Hematopoietic multipotent progenitor cell treated with erythropoietin and hydrocortisone succinate and interleukin-3 and kit ligand, for 4 days (in vitro differentiated cells): Measurements from ENCODE around the gene GLRA3.
"Not testable (repeated sequence)": the region's sequence is repeated elsewhere in the genome, so short reads cannot be mapped to it uniquely, and the experiment has no call there.

Experiments used
- DNase-seq: peaks from one replicate; pipeline ENCODE4 v3.0.0-alpha.2; 2015

The GLRA3 gene

GRCh38 chr4:174650711-174651355 lies 178.2 kb downstream of the GLRA3 start:
- DNase-seq, result no peak

DNA sequence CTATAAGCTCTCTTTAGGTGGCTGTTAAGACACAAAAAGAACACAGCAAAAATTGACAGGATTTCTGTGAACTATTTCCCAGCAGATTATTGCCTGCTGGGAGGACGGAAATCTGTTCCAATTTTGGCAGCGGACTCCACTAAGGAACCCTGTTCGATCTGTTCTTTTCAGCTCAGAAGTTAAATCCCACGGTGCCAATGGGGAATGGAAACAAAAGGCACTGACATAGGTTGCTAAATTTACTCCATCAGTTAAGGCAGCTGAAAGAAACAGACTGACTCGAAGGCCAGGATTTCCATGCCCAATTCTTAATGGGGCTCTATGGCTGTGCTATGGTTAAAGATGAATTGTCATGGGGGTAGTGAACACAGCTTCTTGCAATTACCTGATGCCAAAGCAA lies 180.2 kb downstream of the GLRA3 start:
- DNase-seq, result no peak

- no peak for DNase-seq
Measured at GRCh38 chr4:174646326-174646725, 182.7 kb downstream of the GLRA3 start.

DNA sequence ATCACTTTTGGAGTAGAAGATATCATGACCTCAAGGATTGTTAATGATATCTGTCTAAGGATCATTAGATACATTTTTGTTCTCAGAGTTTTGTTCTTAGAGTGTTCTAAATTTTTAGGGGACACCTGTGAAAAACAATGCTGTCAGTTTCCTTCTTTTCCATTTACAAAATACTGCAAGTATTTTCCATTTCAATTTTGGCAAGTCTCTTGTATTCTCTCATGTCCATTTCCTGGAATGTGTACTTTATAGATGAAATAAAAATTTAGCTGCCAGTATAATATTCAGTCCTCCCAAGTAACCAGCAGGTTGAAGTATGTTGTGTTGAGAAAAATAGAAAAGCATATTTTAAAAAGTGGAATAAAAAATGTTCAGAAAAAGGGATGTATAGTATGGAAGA lies 188.9 kb downstream of the GLRA3 start:
- no peak for DNase-seq

GRCh38 chr4:174635732-174636131 lies 193.3 kb downstream of the GLRA3 start:
- DNase-seq, result no peak

DNA sequence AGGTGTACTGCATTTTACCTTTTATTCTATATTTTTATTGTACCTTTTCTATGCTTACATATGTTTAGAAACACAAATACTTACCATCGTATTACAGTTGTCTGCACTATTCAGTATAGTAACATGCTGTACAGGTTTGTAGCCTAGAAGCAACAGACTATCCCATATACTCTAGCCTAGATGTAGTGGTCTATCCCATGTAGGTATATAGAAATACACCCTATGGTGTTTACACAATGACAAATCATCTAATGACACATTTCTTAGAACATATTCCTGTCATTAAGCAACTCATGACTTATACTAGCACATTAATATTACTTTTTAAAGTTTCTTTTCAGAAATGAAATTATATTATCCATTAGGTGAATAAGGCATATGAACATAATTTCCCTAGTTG lies 195.6 kb downstream of the GLRA3 start:
- DNase-seq, result no peak

DNA sequence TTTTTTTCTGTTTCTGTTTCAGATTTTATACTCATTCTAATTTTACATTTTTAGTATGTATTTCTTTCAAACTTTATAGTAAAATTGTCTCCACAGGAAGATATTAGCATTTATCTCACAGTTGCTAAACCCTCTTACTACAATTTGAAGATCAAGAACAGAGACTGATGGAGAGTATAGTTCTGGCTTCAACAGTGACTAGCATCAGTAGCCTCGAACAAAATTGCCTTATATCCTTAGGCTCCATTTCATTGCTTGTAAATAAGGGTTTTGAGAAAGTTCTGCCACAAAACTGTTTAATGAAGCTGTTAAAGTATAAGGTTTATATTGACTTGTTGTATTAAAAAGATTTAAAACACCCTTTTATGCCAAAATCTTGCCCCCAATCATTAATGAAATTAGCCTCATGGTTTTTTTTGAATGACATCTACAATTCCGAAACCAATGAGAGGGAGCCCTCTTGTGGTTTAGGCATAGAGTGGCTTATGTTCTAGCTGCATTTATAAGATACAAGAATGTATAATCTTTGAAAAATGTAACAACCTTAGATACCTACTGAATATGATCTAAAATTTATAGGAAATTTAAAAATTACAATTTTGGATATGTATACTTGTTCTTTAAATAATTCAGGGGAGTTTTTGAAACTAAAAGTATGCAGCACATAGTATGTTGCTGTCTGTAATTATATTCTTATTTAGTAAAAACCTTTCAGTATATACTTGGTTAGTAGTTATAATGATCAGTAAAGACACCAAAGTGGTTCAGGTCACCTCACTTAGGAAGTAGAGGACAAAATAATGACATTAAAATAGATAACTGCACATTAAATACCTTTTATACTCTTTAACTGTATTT lies 196.9 kb downstream of the GLRA3 start:
- DNase-seq, result peak; percentile 84

DNA sequence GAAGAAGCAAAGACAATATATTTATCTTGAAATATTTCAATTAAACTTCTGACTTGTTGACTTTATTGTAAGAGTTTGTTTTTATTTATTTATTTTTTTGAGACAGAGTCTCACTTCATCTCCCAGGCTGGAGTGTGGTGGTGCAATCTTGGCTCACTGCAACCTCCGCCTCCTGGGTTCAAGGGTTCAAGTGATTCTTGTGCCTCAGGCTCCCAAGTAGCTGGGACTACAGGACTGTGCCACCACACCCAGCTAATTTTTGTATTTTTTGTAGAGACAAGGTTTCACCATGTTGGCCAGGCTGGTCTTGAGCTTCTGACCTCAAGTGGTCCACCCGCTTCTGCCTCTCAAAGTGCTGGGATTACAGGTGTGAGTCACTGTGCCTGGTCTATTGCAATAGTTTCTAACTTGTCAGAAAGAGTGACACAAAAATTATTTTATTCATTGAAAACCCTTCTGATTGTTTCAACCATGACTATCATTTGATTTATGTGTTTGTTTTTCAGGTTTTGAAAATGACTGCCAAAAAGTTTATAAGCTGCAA lies 199.1 kb downstream of the GLRA3 start:
- not testable (repeated sequence) for DNase-seq

GRCh38 chr4:174629265-174629664 lies 199.8 kb downstream of the GLRA3 start:
- DNase-seq, result no peak

GRCh38 chr4:174628191-174628590 lies 200.9 kb downstream of the GLRA3 start:
- DNase-seq, result no peak

GRCh38 chr4:174627473-174627872 lies 201.6 kb downstream of the GLRA3 start:
- DNase-seq, result no peak

DNA sequence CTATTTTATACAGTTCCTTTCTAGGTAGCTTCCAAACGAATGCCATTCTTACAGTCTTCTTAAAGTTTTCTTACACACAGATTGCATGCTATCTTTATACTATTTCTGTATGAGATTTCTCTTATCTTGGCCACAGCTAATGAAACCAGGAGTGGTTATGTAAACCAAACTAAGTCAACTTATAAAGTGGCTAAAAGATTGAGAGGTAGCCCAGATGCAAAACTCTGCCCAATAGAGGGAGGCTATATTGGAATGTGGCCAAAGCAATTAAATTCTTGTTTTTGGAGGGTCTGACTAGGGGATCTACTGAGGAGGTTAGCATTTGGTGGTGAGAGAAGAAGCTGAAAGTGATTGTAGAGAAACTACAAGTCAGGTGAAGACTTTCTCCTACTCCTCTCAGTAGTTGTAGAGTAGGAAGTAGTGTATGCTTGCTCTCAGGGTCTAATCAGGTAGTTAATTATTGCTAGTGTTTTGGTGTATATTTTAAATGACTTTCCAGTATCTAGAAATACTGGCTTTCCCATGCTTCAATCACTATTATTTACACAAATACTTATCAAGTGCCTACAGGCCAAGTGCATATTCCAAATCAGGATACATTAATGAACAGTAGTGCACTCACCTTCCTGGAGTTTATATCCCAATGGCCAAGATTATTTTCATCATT lies 202.6 kb downstream of the GLRA3 start:
- DNase-seq, result no peak

- no peak for DNase-seq
Measured at GRCh38 chr4:174616661-174617060, 212.4 kb downstream of the GLRA3 start.

DNA sequence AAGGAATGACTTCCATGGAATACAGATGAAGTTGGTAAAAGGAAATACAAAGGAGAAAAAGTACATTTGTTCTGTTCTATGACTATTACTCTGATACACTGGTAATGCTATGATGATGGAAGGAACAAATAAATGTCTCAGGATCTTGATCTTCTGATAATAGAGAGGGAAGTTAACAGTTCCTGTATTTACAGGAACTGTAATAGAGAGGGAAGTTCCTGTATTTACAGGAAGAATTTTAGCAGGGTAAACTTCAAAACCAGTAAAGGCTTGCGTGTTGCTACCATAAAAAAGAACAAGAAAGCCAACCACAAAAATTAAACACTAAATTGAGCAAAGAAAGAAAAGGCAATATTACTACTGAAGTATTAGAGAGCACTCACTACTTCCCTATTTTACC lies 215.1 kb downstream of the GLRA3 start:
- peak; percentile 59 for DNase-seq

DNA sequence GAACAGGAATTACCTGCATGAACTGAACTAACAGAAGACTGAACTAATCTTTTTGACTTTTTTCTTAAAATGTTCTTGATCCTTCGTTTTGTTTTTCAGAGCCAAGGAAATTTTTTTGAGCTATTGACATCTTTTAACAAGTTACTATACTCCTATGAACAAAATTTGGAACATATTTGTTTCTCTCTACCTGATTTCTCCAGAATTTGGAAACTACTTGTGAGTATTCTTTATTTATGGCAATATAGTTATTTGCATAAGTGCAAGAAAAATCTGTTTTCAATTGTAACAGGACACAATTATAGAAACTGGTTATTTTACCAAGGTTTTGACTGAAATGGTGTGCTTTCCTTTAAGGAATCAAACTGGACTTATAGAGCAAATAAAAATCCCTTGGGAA lies 217.3 kb downstream of the GLRA3 start:
- DNase-seq, result no peak

DNA sequence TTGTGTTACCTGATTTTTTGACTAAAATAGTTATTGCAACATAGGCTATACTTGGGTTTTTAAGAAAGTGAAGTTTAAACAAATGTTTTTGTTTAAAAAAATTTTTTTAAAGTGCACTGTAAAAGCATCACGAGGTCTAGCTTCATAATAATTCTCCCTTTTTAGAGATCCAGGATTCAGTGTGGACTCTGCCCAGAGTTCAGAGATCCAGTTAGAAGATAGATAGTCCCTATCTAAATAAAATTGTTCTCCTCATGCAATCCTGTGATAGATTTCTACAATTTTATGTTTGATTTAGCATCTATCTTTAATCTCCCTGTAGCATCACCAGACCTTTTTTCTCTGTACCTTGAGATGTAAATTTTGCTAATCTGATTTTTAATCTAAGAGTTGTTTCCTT lies 221.3 kb downstream of the GLRA3 start:
- no peak for DNase-seq

DNA sequence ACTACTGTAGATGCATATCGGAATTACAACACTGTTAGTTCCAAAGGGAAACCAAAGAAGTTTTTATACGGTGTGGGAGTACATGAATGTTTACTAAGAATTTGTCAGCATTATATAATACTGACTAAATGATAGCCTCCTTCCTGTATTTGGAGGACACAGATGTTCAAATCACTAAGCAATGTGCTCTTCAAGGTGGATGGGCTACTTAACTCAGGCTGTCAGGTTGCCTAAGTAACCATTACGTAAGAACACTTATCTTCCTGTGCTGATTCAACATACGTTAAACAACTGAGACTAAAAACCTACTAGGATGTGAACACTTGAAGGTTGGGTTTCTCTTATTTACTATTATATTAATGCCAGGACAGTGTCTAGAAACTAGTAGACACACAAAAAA lies 224.8 kb downstream of the GLRA3 start:
- peak; percentile 76 for DNase-seq

DNA sequence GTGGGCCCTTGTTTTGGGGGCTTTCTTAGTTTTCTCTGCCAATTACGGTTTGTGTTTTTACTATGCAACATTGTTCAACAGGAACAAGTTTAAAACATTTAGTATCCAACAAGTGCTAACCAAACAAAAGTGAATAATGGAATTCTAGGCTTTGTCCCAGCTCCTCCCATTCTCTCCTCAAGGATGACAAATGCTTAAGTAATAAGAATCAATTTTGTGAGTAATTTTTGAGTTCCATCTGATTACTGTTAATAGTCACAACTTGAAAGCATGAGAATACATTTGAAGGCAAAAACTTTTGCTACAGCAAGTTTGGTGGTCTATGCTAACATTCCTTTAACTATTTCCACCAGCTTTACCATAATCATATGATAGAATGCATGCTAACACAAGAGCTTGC lies 228.7 kb downstream of the GLRA3 start:
- DNase-seq, result no peak

DNA sequence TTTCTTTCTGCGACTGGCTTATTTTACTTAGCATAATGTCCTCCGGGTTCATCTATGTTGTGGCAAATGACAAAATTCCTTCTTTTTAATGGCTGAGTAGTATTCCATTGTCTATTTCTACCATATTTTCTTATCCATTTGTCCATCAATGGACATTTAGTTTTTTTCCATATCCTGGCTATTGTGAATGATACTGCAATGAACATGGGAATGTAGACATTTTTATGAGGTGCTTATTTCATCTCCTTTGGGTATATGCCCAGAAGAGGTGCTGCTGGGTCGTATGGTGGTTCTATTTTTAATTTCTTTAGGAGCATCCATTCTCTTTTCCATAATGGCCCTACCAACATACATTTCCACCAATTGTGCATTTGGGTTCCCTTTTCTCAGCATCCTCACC lies 230.2 kb downstream of the GLRA3 start:
- DNase-seq, result no peak

- DNase-seq, result no peak
Measured at GRCh38 chr4:174596513-174596912, 232.5 kb downstream of the GLRA3 start.

GRCh38 chr4:174595141-174595929 lies 233.7 kb downstream of the GLRA3 start:
- DNase-seq, result no peak

DNA sequence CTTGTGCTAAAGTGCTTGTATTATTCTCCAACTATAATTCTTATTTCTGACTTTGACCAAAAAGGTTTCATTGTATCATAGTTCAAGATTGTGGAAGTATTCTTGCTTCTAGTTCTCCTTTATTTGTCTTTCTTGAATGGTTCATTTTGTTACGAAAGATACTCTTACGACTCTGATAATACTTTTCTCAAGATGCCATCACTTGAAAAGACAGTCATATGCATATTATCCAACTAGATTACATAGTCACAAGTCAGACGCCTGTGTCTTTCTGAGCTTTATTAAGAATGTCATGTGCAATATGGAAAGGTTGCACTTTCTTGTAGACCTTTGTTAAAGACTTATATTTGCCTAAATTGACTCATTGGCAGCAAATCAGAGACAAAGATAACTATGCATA lies 235.3 kb downstream of the GLRA3 start:
- DNase-seq, result no peak

DNA sequence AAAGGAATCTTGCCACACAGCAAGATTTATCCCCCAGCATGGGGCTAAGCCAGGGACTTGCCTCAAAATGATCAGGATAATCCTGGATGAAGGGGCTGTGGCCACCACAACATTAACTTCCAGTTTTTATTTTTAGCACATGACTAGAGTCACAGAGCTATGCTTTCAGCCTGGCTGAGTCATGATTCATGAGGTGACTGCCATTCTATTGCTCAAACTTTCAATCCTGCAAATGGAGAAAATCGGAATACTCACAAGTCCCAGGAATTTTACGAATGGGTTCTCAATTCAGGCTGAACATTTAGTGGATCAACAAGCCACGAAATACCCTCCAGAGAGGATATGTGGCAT lies 236.1 kb downstream of the GLRA3 start:
- peak; percentile 46 for DNase-seq
